CD4-positive, alpha-beta T cell treated with Interleukin-12 subunit alpha and Interleukin-12 subunit beta, for 1 hour (primary cell): ENCODE measurements around the gene TUBB8B.
"Not testable (repeated sequence)": the region's sequence is repeated elsewhere in the genome, so short reads cannot be mapped to it uniquely, and the experiment has no call there.

Source experiments
- DNase-seq: peaks from one replicate; pipeline ENCODE4 v3.0.0-alpha.2; 2020

Gene TUBB8B

DNA sequence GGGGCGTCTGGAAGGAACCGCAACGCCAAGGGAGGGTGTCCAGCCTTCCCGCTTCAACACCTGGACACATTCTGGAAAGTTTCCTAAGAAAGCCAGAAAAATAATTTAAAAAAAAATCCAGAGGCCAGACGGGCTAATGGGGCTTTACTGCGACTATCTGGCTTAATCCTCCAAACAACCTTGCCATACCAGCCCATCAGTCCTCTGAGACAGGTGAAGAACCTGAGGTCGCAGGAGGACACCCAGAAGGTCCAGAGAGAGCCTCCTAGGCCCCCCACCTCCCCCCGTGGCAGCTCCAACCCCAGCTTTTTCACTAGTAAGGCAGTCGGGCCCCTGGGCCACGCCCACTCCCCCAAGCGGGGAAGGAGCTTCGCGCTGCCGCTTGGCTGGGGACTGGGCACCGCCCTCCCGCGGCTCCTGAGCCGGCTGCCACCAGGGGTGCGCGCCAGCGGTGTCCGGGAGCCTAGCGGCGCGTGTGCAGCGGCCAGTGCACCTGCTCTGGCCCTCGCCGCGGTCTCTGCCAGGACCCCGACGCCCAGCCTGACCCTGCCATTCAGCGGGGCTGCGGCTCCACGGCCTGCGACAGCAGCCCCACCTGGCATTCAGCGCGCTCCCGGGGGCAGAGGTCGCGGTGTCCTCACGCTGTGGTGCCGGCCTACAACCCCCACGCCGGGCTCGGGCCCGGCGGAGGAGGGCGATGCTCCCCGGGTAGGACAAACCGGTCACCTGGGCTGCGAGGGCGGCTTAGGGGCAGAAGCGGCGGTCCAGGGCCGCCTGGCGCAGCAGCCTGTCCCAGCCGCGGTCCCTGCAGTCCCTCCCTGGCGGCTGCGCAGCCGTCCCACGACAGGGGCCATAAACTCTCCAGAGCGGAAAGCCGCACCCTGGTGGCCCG lies 37.8 kb downstream of the TUBB8B start:
- not testable (repeated sequence) for DNase-seq

DNA sequence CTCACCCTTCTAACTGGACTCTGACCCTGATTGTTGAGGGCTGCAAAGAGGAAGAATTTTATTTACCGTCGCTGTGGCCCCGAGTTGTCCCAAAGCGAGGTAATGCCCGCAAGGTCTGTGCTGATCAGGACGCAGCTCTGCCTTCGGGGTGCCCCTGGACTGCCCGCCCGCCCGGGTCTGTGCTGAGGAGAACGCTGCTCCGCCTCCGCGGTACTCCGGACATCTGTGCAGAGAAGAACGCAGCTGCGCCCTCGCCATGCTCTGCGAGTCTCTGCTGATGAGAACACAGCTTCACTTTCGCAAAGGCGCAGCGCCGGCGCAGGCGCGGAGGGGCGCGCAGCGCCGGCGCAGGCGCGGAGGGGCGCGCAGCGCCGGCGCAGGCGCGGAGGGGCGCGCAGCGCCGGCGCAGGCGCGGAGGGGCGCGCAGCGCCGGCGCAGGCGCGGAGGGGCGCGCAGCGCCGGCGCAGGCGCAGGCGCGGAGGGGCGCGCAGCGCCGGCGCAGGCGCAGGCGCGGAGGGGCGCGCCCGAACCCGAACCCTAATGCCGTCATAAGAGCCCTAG lies 38.7 kb downstream of the TUBB8B start:
- not testable (repeated sequence) for DNase-seq

DNA sequence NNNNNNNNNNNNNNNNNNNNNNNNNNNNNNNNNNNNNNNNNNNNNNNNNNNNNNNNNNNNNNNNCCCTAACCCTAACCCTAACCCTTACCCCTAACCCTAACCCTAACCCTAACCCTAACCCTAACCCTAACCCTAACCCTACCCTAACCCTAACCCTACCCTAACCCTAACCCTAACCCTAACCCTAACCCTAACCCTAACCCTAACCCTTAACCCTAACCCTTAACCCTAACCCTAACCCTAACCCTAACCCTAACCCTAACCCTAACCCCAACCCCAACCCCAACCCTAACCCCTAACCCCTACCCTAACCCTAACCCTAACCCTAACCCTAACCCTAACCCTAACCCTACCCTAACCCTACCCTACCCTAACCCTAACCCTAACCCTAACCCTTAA lies 39.5 kb downstream of the TUBB8B start:
- peak; percentile 18 for DNase-seq
